ENCODE measurements around the gene CFAP73. TPM values are rescaled to one million over a fixed set of nuclear protein-coding genes. Genes with fewer than 3 reads are reported as not detected.
"Not testable (repeated sequence)": the region's sequence is repeated elsewhere in the genome, so short reads cannot be mapped to it uniquely, and the experiment has no call there.

Gene CFAP73
- polyA plus RNA-seq, 1 experiment, result not detected

DNA sequence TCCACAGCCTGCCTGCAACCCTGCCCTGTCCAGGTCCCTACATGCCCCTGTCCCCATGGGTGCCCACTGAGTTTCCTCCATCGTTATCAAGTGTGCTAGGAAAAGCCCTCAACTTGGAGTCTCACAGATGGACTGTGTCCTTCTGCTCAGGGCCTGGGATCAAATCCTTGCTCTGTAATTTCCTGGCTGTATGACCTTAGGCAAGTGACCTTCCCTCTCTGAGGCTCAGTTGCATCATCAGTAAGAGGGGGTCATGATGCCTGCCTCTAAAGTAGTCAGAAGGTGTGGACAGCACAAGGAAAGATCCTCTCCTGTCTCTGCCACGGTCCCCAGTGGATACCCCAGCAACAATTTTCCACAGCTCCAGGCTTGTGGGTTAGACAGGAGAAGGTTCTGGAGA lies 36.1 kb upstream of the CFAP73 start:
- no peak for DNase-seq (ENCODE audit: low read depth, low spot score)
- Histone ChIP-seq H3K27me3 (ENCODE audit: control insufficient read depth, insufficient read depth, low read length) (peaks cover 8% of the 10 kb centered on the region), H3K4me3 (ENCODE audit: low read depth, low read length) (no peak overlapping the region), H3K9me3 (ENCODE audit: control insufficient read depth, insufficient read depth, low read length) (no peaks in the 10 kb centered on the region; the same call in 1 of the 2 replicates), H3K27ac (ENCODE audit: low read depth, low read length) (no peak overlapping the region)
- ChIA-PET CTCF (no interaction called here), POLR2A (no interaction called here)
- TF ChIP-seq, protein P1, sequence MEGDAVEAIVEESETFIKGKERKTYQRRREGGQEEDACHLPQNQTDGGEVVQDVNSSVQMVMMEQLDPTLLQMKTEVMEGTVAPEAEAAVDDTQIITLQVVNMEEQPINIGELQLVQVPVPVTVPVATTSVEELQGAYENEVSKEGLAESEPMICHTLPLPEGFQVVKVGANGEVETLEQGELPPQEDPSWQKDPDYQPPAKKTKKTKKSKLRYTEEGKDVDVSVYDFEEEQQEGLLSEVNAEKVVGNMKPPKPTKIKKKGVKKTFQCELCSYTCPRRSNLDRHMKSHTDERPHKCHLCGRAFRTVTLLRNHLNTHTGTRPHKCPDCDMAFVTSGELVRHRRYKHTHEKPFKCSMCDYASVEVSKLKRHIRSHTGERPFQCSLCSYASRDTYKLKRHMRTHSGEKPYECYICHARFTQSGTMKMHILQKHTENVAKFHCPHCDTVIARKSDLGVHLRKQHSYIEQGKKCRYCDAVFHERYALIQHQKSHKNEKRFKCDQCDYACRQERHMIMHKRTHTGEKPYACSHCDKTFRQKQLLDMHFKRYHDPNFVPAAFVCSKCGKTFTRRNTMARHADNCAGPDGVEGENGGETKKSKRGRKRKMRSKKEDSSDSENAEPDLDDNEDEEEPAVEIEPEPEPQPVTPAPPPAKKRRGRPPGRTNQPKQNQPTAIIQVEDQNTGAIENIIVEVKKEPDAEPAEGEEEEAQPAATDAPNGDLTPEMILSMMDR (IDR thresholded peaks at IDR 0.05; ENCODE audit: low read depth, low read length), result no peak

DNA sequence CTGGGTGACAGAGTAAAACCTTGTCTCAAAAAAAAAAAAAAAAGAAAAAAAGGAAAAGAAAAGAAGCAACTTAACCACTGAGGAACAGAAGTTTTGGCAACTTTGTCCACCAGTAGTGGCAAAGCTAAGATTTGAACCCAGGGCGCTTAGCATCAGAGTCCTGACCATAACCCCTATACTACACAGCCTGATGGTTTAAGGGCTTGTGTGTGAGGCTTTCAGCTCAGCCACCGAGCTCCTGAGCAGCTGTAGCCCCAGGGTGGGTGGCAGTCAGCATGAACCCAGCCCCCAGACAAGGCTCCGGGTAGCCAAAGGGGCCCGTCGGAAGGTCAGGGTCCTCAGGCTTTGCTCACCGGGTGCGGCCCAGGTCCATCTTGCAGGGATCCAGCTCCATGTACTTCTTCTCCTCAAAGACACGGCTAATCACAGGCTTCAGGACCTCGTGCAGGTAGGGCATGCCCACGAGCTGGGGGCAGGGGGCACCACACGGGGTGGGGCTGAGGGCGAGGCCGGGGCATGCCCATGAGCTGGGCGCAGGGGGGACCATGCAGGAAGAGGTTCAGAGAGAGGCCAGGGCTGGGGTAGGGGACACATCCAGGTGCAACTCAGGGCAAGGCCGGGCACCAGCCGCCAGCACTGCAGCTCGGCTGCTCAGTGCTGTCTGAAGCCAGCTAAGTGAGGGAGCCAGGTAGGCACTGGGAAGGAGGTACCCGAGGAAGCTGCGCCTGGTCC lies 34.9 kb upstream of the CFAP73 start:
- H3K27ac ChIP-seq (ENCODE audit: low read depth, low read length), result no peak overlapping the region
- peaks cover 8% of the 10 kb centered on the region for H3K27me3 ChIP-seq (ENCODE audit: control insufficient read depth, insufficient read depth, low read length)
- no peak overlapping the region for H3K4me3 ChIP-seq (ENCODE audit: low read depth, low read length)
- no peak for DNase-seq (ENCODE audit: low read depth, low spot score)
- TF ChIP-seq, protein P1 (IDR thresholded peaks at IDR 0.05; ENCODE audit: low read depth, low read length), result no peak
- no peaks in the 10 kb centered on the region; the same call in 1 of the 2 replicates for H3K9me3 ChIP-seq (ENCODE audit: control insufficient read depth, insufficient read depth, low read length)
- POLR2A ChIA-PET, result no interaction called here
- CTCF ChIA-PET, result no interaction called here

DNA sequence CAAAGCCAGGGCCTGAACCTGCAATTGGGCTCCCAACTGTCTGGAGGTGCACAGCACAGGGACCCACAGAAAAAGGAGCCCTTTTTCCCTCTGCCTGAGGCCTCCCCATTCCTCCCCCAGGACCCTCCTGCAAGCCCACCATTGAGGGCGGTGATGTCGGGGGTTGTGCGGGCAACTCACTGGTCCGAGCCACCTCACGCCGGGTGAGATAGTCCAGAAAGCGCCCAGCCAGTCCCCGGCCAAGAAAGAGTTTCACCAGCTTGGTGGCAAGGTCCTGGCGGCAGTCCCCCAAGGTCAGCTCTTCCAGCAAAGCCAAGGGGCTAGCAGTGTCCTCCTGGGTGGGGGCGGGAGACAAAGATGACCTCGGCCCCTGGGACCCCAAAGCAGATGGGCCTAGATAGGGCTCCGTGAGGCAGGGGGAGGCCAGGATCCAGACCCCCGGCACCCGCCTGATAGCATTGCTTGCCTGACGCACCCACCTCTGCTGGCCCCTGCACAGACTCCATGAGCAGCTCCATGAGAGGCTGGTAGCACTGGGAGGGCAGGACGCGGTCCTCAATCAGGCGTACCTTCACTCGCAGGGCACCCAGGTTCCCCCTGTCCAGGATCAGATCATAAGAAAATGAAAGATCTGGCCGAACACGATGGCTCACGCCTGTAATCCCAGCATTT lies 33.9 kb upstream of the CFAP73 start:
- POLR2A ChIA-PET, result no interaction called here
- TF ChIP-seq, protein P1 (IDR thresholded peaks at IDR 0.05; ENCODE audit: low read depth, low read length), result no peak
- Histone ChIP-seq H3K27ac (ENCODE audit: low read depth, low read length) (no peak overlapping the region), H3K9me3 (ENCODE audit: control insufficient read depth, insufficient read depth, low read length) (no peaks in the 10 kb centered on the region; the same call in 1 of the 2 replicates), H3K27me3 (ENCODE audit: control insufficient read depth, insufficient read depth, low read length) (peaks cover 3% of the 10 kb centered on the region), H3K4me3 (ENCODE audit: low read depth, low read length) (no peak overlapping the region)
- CTCF ChIA-PET, result no interaction called here
- no peak for DNase-seq (ENCODE audit: low read depth, low spot score)

DNA sequence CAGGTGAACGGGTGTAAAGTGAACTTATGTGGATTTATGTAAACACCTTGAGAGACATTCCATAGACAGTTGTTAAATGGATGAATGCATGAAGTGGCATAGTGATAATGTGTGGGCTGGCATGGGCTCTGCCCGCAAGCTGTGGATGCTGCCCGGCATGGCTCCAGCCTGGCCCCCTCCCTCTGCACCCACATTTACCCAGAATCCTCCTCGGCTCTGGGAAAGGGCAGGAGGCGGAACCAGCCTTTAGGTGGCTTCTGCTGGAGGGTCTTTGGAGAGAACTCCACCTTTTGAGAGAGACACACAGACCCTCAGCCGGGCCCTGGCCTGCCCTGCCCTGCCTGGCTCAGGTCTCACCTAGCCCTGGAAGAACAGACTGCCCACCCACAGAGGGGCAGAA lies 32.6 kb upstream of the CFAP73 start:
- ChIA-PET CTCF (no interaction called here), POLR2A (no interaction called here)
- Histone ChIP-seq H3K27me3 (ENCODE audit: control insufficient read depth, insufficient read depth, low read length) (peaks cover 3% of the 10 kb centered on the region), H3K9me3 (ENCODE audit: control insufficient read depth, insufficient read depth, low read length) (no peaks in the 10 kb centered on the region; the same call in 1 of the 2 replicates), H3K27ac (ENCODE audit: low read depth, low read length) (no peak overlapping the region), H3K4me3 (ENCODE audit: low read depth, low read length) (no peak overlapping the region)
- TF ChIP-seq, protein P1 (IDR thresholded peaks at IDR 0.05; ENCODE audit: low read depth, low read length), result no peak
- DNase-seq (ENCODE audit: low read depth, low spot score), result no peak

DNA sequence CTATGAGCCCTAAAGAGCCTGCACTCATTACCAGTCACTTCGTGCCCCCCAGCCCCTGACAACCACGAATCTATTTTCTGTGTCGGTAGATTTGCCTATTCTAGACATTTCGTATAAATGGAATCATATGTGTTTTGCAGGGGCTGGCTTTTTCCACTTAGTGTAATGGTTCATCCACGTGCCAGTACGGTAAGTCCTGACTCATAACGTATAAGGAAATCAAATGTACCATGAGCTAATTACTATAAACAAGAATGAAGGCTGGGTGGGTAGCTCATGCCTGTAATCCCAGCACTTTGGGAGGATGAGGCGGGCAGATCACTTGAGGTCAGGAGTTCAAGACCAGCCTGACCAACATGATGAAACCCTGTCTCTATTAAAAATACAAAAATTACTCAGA lies 31.8 kb upstream of the CFAP73 start:
- POLR2A ChIA-PET, result interaction anchor here (0.5 kb wide), 1 partner anchor 1195 kb away, joined by 3 read pairs; no protein-coding TSS in a partner anchor
- H3K27me3 ChIP-seq (ENCODE audit: control insufficient read depth, insufficient read depth, low read length); CTCF ChIA-PET; H3K27ac ChIP-seq (ENCODE audit: low read depth, low read length); DNase-seq (ENCODE audit: low read depth, low spot score); H3K4me3 ChIP-seq (ENCODE audit: low read depth, low read length); H3K9me3 ChIP-seq (ENCODE audit: control insufficient read depth, insufficient read depth, low read length): not testable (repeated sequence)

Measured in AG04450 (cell line).